Muscle of back (tissue), 11 donors: ENCODE measurements around the gene GAN. TPM values are rescaled to one million over a fixed set of nuclear protein-coding genes. Genes with fewer than 3 reads are reported as not detected.

ENCODE experiments used
- DNase-seq, 3 donors: peaks; one replicate each; pipeline versions ENCODE4 v3.0.0 to v3.0.0-alpha.2; 2013
- polyA plus RNA-seq, 10 donors: library from polyadenylated mRNA; unstranded; fragments of 120-200 nt; gene quantifications; one replicate each; pipeline ENCODE4 v1.2.1, GENCODE V29; 2013; ENCODE audit not compliant: insufficient read length in 10 of 10

GAN gene
- polyA plus RNA-seq, 10 donors, result 2.2 to 3.4 (median 2.9) TPM

GRCh38 chr16:81349608-81350305 is 35.0 kb downstream of the GAN start:
- DNase-seq, result no peak

GRCh38 chr16:81350306-81350615 is 35.5 kb downstream of the GAN start:
- no peak for DNase-seq

- DNase-seq, result no peak
Observed at GRCh38 chr16:81353895-81354294, 39.1 kb downstream of the GAN start.

- DNase-seq, result no peak
Observed at GRCh38 chr16:81357711-81358260, 43.0 kb downstream of the GAN start.

- no peak for DNase-seq
Observed at GRCh38 chr16:81358860-81359259, 44.1 kb downstream of the GAN start.

DNA sequence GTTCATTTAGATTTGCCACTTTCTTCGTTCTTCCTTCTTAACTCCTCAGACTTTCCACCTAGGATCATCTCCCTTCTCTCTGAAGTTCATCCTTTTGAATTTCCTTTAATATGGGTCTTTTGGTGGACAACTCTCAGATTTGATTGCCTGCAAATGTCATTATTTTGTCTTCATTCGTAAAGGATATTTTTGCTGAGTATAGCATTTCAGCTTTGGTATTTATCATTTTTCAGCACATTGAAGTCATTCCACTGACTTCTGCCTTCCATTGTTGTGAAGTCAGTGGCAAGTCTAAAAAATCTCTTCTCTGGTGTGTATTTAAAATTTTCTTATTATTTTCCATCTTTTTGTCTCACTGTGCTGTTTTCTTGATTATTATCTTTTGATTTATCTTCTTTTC is 45.4 kb downstream of the GAN start:
- no peak for DNase-seq

DNA sequence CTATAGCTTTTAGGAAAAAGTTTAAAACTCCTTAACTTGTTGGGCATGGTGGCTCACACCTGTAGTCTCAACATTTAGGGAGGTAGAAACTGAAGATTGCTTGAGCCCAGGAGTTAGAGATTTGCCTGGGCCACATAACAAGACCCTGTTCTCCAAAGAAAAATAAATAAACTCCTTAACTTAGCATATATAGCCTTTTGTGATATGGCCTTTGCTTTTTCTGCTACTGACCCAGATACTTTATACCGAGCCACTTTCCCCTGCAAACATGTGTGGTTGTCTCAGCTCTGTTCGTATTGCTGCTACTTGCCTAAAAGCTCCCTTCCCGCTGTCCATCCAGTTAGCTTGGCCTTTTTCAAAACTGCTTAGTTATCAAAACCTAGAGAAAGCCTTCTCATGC is 51.0 kb downstream of the GAN start:
- no peak for DNase-seq

DNA sequence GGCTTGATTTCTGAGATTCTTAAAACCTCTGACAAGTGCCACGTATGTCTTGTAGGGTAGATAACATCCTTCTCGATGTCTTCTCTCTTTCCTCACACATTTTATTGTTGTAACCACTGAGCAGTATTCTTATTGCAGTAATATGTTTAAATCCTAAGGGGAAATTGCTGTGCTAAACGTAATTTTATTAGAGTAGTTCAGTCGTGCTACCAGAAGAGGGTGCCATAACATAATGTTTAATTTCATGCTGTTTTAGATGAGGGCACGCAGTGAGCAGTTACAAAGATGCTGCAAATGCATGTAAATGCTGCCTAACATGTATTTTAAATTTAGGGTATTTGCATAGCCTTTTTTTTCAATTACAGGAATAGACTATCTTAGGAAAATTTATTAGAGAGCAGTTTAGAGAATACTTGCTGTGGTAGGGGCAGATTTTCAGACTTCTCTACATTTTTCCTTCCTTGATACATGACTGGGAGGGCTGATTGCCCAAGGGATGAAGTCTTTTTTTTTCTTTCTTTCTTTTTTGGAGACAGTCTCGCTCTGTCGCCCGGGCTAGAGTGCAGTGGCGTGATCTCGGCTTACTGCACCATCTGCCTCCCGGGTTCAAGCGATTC is 51.7 kb downstream of the GAN start:
- peak; percentile 29 to 73 (median 59) for DNase-seq

- no peak for DNase-seq
Observed at GRCh38 chr16:81367821-81368220, 53.1 kb downstream of the GAN start.

- DNase-seq, result no peak
Observed at GRCh38 chr16:81369888-81370504, 55.2 kb downstream of the GAN start.

GRCh38 chr16:81371106-81371505 is 56.3 kb downstream of the GAN start:
- DNase-seq, result peak in 1 of 3 donors; percentile 10

GRCh38 chr16:81374550-81374949 is 59.8 kb downstream of the GAN start:
- DNase-seq, result peak in 1 of 3 donors; percentile 10

DNA sequence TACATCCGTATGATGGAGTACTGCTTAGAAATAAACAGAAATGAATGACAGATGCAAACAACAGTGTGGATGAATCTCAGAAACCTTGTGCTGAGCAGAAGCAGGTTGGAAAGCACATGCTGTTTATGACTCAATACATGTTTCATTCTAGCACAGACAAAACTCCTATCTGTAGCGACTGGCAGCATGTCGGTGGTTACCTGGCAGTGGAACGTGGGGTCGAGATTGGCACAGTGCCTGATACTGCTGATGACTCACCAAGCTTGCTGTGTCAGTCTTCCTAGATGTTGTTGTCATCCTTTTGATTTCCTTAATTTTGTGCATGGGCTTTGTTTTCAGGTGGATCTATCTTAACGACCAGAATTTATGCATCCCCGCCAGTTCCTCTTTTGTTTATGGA is 62.1 kb downstream of the GAN start:
- no peak for DNase-seq

- no peak for DNase-seq
Observed at GRCh38 chr16:81378049-81378448, 63.3 kb downstream of the GAN start.

DNA sequence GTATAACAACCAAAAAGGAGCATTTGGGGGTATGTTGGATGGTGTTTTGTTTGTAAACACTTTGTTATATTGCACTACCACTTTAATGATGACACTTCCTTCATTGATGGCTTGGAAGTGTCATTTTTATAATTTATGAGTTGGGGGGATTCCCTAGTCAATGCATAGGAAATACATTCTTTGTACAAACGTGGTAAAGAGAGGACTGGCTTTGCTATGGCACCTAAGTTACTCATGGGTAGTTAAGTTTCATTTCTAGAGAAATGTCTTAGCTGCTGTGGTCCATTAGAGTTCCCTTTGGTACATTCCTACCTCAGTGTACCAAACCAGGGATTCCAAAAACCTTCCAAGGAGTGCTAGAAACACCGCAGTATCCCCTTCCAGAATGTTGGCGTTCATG is 66.2 kb downstream of the GAN start:
- DNase-seq, result no peak

GRCh38 chr16:81384006-81384405 is 69.2 kb downstream of the GAN start:
- DNase-seq, result peak in 2 of 3 donors; percentile 13 to 21

GRCh38 chr16:81385031-81385756 is 70.4 kb downstream of the GAN start:
- no peak for DNase-seq

- no peak for DNase-seq
Observed at GRCh38 chr16:81388357-81388756, 73.6 kb downstream of the GAN start.

DNA sequence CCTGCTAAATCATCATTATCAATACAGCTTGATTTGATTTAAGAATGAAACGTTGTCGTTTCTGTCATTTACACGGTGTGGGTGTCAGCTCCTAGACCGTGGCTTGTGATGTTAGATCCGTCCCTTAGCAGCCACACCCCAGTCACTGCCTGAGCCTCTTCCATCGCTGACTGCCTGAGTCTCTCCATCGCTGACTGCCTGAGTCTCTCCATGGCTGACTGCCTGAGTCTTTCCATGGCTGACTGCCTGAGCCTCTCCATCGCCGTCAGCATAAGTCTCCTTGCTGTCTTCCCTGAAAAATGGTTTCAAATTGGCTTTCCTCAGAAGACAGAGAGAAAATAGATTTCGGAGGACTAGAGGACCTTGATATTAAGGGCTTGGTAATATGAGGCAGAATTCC is 76.1 kb downstream of the GAN start:
- no peak for DNase-seq

DNA sequence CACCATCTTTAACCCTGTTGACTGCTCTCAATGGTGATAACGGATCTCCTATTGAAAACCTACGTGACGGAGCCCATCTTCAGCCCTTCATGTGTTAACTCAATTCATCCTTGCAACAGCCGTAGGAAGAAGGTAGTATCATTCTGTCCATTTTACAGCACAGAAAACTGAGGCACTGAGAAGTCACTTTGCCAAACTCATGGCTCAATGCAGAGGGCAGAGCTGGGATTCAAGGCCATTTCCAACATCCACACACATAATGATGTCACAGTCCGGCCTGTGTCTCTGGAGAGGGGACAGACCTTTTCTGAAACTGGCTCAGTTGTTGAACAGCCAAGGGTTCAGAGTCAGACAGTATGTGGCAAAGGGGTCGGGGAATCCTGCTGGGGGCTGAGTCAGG is 77.2 kb downstream of the GAN start:
- DNase-seq, result no peak

GRCh38 chr16:81394416-81394815 is 79.7 kb downstream of the GAN start:
- no peak for DNase-seq

DNA sequence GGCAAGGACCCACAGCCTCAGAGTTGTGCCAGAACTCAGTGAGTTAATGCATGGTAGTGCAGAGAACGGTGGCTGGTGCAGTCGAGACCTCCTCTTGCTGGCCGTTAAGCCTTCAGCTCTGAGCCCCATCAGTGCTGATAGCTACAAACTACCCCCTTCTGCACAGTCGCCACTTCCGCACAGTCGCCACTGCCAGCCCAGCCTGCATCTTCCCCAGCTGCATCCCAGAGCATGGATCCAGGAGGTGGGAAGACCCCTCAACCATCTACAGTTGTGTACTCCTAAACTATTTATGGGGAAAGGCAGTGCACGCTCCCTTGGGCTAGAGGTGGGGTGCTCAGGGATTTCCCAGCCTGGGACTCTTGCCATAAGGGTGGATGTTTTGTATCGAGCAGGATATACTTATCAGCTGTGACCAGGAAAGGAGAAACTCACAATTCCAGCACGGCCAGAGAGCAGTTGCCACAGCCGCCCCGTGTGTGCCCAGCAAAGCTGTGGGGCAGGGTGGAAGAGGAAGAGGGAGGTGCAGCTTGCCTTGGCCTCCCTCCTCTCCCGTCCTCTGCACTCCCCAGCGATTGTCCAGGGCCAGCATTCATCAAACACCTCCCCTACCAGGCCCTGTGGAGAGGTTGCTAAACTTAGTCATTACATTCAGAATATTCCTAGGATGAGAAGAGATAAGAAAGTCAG is 80.3 kb downstream of the GAN start:
- no peak for DNase-seq
